Body of pancreas (tissue), 4 donors: Measurements from ENCODE around the gene TNFRSF11A. TPM values are rescaled to one million over a fixed set of nuclear protein-coding genes. Genes with fewer than 3 reads are reported as not detected.

Source experiments
- ATAC-seq: fragments of 150-250 bp; one replicate; pipeline ENCODE4 v1.9.1; 2016
- DNase-seq, 4 donors: peaks; one replicate each; pipeline ENCODE4 v3.0.0-alpha.2; 2019
- H3K27ac ChIP-seq, 4 donors: fragments of 200-600 bp; sonication (generic); 1 replicate in 3 of 4; 2 replicates in 1 of 4; pipeline versions ENCODE4 v1.5.1 to v1.6.1; 2016 to 2019; ENCODE audit warnings: mild to moderate bottlenecking in 1 of 4, mixed read lengths in 1 of 4, moderate library complexity in 1 of 4
- H3K27me3 ChIP-seq, 2 donors: fragments of 200-600 bp; sonication (generic); one replicate each; pipeline ENCODE4 v1.6.0; 2016; ENCODE audit warnings: mild to moderate bottlenecking in 1 of 2
- H3K36me3 ChIP-seq, 2 donors: fragments of 200-600 bp; sonication (generic); replicated peaks in 1 of 2; 2 replicates each; pipeline ENCODE4 v1.5.1; 2016; ENCODE audit warnings: low read depth in 2 of 2; ENCODE audit not compliant: insufficient read depth in 1 of 2
- H3K4me1 ChIP-seq: fragments of 200-600 bp; sonication (generic); one replicate; pipeline ENCODE4 v1.6.0; 2016
- H3K4me3 ChIP-seq, 2 donors: fragments of 200-600 bp; sonication (generic); 1 replicate in 1 of 2; 2 replicates in 1 of 2; pipeline ENCODE4 v1.5.1; 2016 to 2019
- H3K9me3 ChIP-seq, 3 donors: fragments of 200-600 bp; sonication (generic); 1 replicate in 2 of 3; 2 replicates in 1 of 3; pipeline ENCODE4 v1.5.1; 2016
- CTCF ChIP-seq, 7 experiments: fragments of 450-650 bp in 4 of 7; fragments of 200-600 bp in 3 of 7; sonication (generic) in 3 of 7; IDR thresholded peaks; one replicate each; pipeline ENCODE4 v1.5.1; 2016 to 2019; ENCODE audit warnings: antibody characterized with exemption in 7 of 7
- POLR2A ChIP-seq, 3 donors: fragments of 450-650 bp; IDR thresholded peaks; one replicate each; pipeline ENCODE4 v1.6.1; 2016; ENCODE audit warnings: antibody characterized with exemption in 3 of 3, mild to moderate bottlenecking in 2 of 3
- WGBS, 2 donors: methylation state at CpG; one replicate each; pipeline ENCODE4 v1.1.5; 2017; 5-methylcytosine and 5-hydroxymethylcytosine counted together
- intact Hi-C: fragments of 100-400 bp; cut with DNase I; formaldehyde crosslinking; loops from one replicate; pipeline ENCODE4 v1.15.1; 2023
- total RNA-seq, 2 donors: library from RNA; depleted of rRNA; stranded (reverse); fragments of >200 nt; gene quantifications; one replicate each; pipeline ENCODE4 v1.1.0, GENCODE V29; 2016

TNFRSF11A gene
- total RNA-seq, 2 donors from 2014 or later = 3.3 to 3.4 TPM

- H3K36me3 ChIP-seq = no peaks in the 10 kb centered on the region
- TF ChIP-seq POLR2A (IDR thresholded peaks at IDR 0.05) (no peak), CTCF (IDR thresholded peaks at IDR 0.05) (no peak)
- no peak overlapping the region for H3K4me3 ChIP-seq
- no peak overlapping the region for H3K27ac ChIP-seq
- H3K9me3 ChIP-seq = no peaks in the 10 kb centered on the region
- no peaks in the 10 kb centered on the region for H3K4me1 ChIP-seq
- DNase-seq = no peak
- WGBS, 2 donors = 90 to 94% methylated on average over 7 of the region's 7 CpGs
- no peaks in the 10 kb centered on the region for H3K27me3 ChIP-seq
- intact Hi-C loops = no loop called here
- no peak for ATAC-seq
Measured at GRCh38 chr18:62377131-62377807, 52.2 kb downstream of the TNFRSF11A start.

GRCh38 chr18:62379051-62379450 lies 53.9 kb downstream of the TNFRSF11A start:
- 80 to 90% methylated on average over 5 of the region's 5 CpGs for WGBS, 2 donors
- intact Hi-C loops = no loop called here

GRCh38 chr18:62381373-62381772 lies 56.3 kb downstream of the TNFRSF11A start:
- ATAC-seq = no peak
- 83 to 85% methylated on average over 5 of the region's 5 CpGs for WGBS, 2 donors

More at GRCh38 chr18:62379051-62379450, 53.9 kb downstream of the TNFRSF11A start:
- Histone ChIP-seq H3K9me3 (no peaks in the 10 kb centered on the region), H3K27ac (no peak overlapping the region), H3K27me3 (no peaks in the 10 kb centered on the region), H3K36me3 (no peaks in the 10 kb centered on the region), H3K4me3 (no peak overlapping the region), H3K4me1 (no peaks in the 10 kb centered on the region)
- DNase-seq (no peak), ATAC-seq (no peak)
- TF ChIP-seq CTCF (IDR thresholded peaks at IDR 0.05) = no peak
- TF ChIP-seq POLR2A (IDR thresholded peaks at IDR 0.05) = no peak

GRCh38 chr18:62384068-62384467 lies 59.0 kb downstream of the TNFRSF11A start:
- no peaks in the 10 kb centered on the region for H3K36me3 ChIP-seq
- H3K9me3 ChIP-seq = no peaks in the 10 kb centered on the region
- DNase-seq = no peak
- H3K27ac ChIP-seq = no peak overlapping the region
- H3K27me3 ChIP-seq = peaks cover 0 to 8% of the 10 kb centered on the region in 2 donors
- H3K4me1 ChIP-seq = peaks cover 8% of the 10 kb centered on the region
- intact Hi-C loops = no loop called here
- TF ChIP-seq CTCF (IDR thresholded peaks at IDR 0.05) (no peak), POLR2A (IDR thresholded peaks at IDR 0.05) (no peak)
- ATAC-seq = no peak
- H3K4me3 ChIP-seq = no peak overlapping the region
- 18 to 28% methylated on average over 1 of the region's 1 CpG for WGBS, 2 donors

More at GRCh38 chr18:62381373-62381772, 56.3 kb downstream of the TNFRSF11A start:
- H3K27ac ChIP-seq = no peak overlapping the region
- TF ChIP-seq POLR2A (IDR thresholded peaks at IDR 0.05) (no peak), CTCF (IDR thresholded peaks at IDR 0.05) (no peak)
- H3K4me3 ChIP-seq = no peak overlapping the region
- H3K4me1 ChIP-seq = peaks cover 8% of the 10 kb centered on the region
- H3K9me3 ChIP-seq = no peaks in the 10 kb centered on the region
- DNase-seq = no peak
- no peaks in the 10 kb centered on the region for H3K36me3 ChIP-seq
- intact Hi-C loops = no loop called here
- H3K27me3 ChIP-seq = peaks cover 0 to 8% of the 10 kb centered on the region in 2 donors

- H3K36me3 ChIP-seq = no peaks in the 10 kb centered on the region
- intact Hi-C loops = no loop called here
- DNase-seq (peak in 2 of 4 donors; percentile 5 to 7), ATAC-seq (peak; percentile 24)
- peaks cover 8% of the 10 kb centered on the region for H3K4me1 ChIP-seq
- H3K4me3 ChIP-seq = no peak overlapping the region
- H3K27me3 ChIP-seq = peaks cover 0 to 8% of the 10 kb centered on the region in 2 donors
- WGBS, 2 donors = 31 to 34% methylated on average over 11 to 18 of the region's 46 CpGs
- H3K27ac ChIP-seq = no peak overlapping the region
- TF ChIP-seq CTCF (IDR thresholded peaks at IDR 0.05) = no peak
- no peak for TF ChIP-seq POLR2A (IDR thresholded peaks at IDR 0.05)
- H3K9me3 ChIP-seq = no peaks in the 10 kb centered on the region
Measured at GRCh38 chr18:62384610-62385097, 59.5 kb downstream of the TNFRSF11A start.
